ENCODE data around the gene NEDD4.

Gene NEDD4

GRCh38 chr15:55784286-55784685, 209.1 kb downstream of the NEDD4 start:
- POLR2A ChIA-PET: interaction anchor here (0.6 kb wide), 1 partner anchor 125 kb away, joined by 3 read pairs; no protein-coding TSS in a partner anchor

GRCh38 chr15:55782901-55783300, 210.5 kb downstream of the NEDD4 start:
- ChIA-PET POLR2A (interaction anchor here (0.5 kb wide), 1 partner anchor 1179 kb away, joined by 3 read pairs; no protein-coding TSS in a partner anchor), CTCF (interaction anchor here (5.9 kb wide), 1 partner anchor 9 kb away, joined by 31 read pairs; no protein-coding TSS in a partner anchor)
- DNase-seq (ENCODE audit: low read depth, low spot score): no peak
- TF ChIP-seq CTCF (IDR thresholded peaks at IDR 0.05; ENCODE audit: insufficient read depth, low read length, missing control alignments): no peak
- no peak overlapping the region for H3K4me3 ChIP-seq (ENCODE audit: low read depth, low read length)

More at GRCh38 chr15:55784286-55784685, 209.1 kb downstream of the NEDD4 start:
- no peak overlapping the region for H3K4me3 ChIP-seq (ENCODE audit: low read depth, low read length)
- DNase-seq (ENCODE audit: low read depth, low spot score): no peak
- CTCF ChIA-PET: interaction anchor here (5.9 kb wide), 1 partner anchor 10 kb away, joined by 31 read pairs; no protein-coding TSS in a partner anchor
- TF ChIP-seq CTCF (IDR thresholded peaks at IDR 0.05; ENCODE audit: insufficient read depth, low read length, missing control alignments): no peak

GRCh38 chr15:55780292-55780691, 213.1 kb downstream of the NEDD4 start:
- DNase-seq (ENCODE audit: low read depth, low spot score): no peak
- POLR2A ChIA-PET: no interaction called here
- H3K4me3 ChIP-seq (ENCODE audit: low read depth, low read length): no peak overlapping the region
- CTCF ChIA-PET: no interaction called here
- no peak for TF ChIP-seq CTCF (IDR thresholded peaks at IDR 0.05; ENCODE audit: insufficient read depth, low read length, missing control alignments)

GRCh38 chr15:55778932-55779331, 214.5 kb downstream of the NEDD4 start:
- no peak overlapping the region for H3K4me3 ChIP-seq (ENCODE audit: low read depth, low read length)
- POLR2A ChIA-PET: no interaction called here

More at GRCh38 chr15:55778932-55779331, 214.5 kb downstream of the NEDD4 start:
- CTCF ChIA-PET: no interaction called here
- no peak for DNase-seq (ENCODE audit: low read depth, low spot score)
- TF ChIP-seq CTCF (IDR thresholded peaks at IDR 0.05; ENCODE audit: insufficient read depth, low read length, missing control alignments): no peak
